Gastroesophageal sphincter (tissue), 3 donors: Measurements from ENCODE around the gene RTN4RL1.

ENCODE experiments used
- CTCF ChIP-seq, 4 experiments: fragments of 200-600 bp in 2 of 4; fragments of 450-650 bp in 2 of 4; sonication (generic) in 1 of 4; IDR thresholded peaks; one replicate each; pipeline ENCODE4 v1.5.1; 2017 to 2019; ENCODE audit warnings: antibody characterized with exemption in 4 of 4, mild to moderate bottlenecking in 2 of 4, moderate library complexity in 2 of 4
- POLR2A ChIP-seq, 2 donors: fragments of 450-650 bp; IDR thresholded peaks; one replicate each; pipeline ENCODE4 v1.6.1; 2017; ENCODE audit warnings: antibody characterized with exemption in 2 of 2, mild to moderate bottlenecking in 2 of 2, moderate library complexity in 1 of 2

- TF ChIP-seq CTCF (IDR thresholded peaks at IDR 0.05) = no peak
- no peak for TF ChIP-seq POLR2A (IDR thresholded peaks at IDR 0.05)
Measured at GRCh38 chr17:2055292-2056205, 30.4 kb upstream of the RTN4RL1 start.
